Smooth muscle cell (in vitro differentiated cells): Measurements from ENCODE around the gene PSPC1. TPM values are rescaled to one million over a fixed set of nuclear protein-coding genes. Genes with fewer than 3 reads are reported as not detected.

Experiments used
- DNase-seq: peaks from one replicate; lab custom pipeline; 2025; ENCODE audit not compliant: unreplicated experiment; lab: John Stamatoyannopoulos, UW
- H2AFZ ChIP-seq: fragments of 200-600 bp; sonication (generic); 2 replicates; pipeline ENCODE4 v1.6.0; 2016; ENCODE audit warnings: antibody characterized with exemption, low read depth, mild to moderate bottlenecking
- H3F3A ChIP-seq: fragments of 200-600 bp; sonication (generic); 2 replicates; pipeline ENCODE4 v1.6.0; 2017; ENCODE audit warnings: antibody characterized with exemption, low read depth
- H3K27ac ChIP-seq: fragments of 200-600 bp; sonication (generic); 2 replicates; pipeline ENCODE4 v1.5.1; 2016; ENCODE audit warnings: low read depth, mild to moderate bottlenecking
- H3K27me3 ChIP-seq: fragments of 200-600 bp; sonication (generic); 2 replicates; pipeline ENCODE4 v1.6.1; 2016; ENCODE audit warnings: low read depth, mild to moderate bottlenecking
- H3K36me3 ChIP-seq: fragments of 200-600 bp; sonication (generic); 2 replicates; pipeline ENCODE4 v1.5.1; 2016; ENCODE audit warnings: low read depth
- H3K4me1 ChIP-seq: fragments of 200-600 bp; sonication (generic); 2 replicates; pipeline ENCODE4 v1.5.1; 2016; ENCODE audit warnings: low read depth
- H3K4me2 ChIP-seq: fragments of 200-600 bp; sonication (generic); 2 replicates; pipeline ENCODE4 v1.6.0; 2016; ENCODE audit warnings: mild to moderate bottlenecking
- H3K4me3 ChIP-seq: fragments of 200-600 bp; sonication (generic); 2 replicates; pipeline ENCODE4 v1.5.1; 2016; ENCODE audit warnings: mild to moderate bottlenecking
- H3K79me2 ChIP-seq: fragments of 200-600 bp; sonication (generic); 2 replicates; pipeline ENCODE4 v1.6.0; 2016; ENCODE audit warnings: low read depth, mild to moderate bottlenecking
- H3K9ac ChIP-seq: fragments of 200-600 bp; sonication (generic); 2 replicates; pipeline ENCODE4 v1.6.0; 2016; ENCODE audit warnings: low read depth
- H3K9me3 ChIP-seq: fragments of 200-600 bp; sonication (generic); replicated peaks from 2 replicates; pipeline ENCODE4 v1.5.1; 2016; ENCODE audit warnings: low read depth
- H4K20me1 ChIP-seq: fragments of 200-600 bp; sonication (generic); 2 replicates; pipeline ENCODE4 v1.6.0; 2016; ENCODE audit warnings: low read depth
- whole genome bisulfite sequencing: methylation state at CpG from one replicate; pipeline ENCODE4 v1.1.7; 2016; ENCODE audit warnings: low lambda C conversion rate; 5-methylcytosine and 5-hydroxymethylcytosine counted together
- polyA plus RNA-seq: library from polyadenylated mRNA; unstranded; fragments of >200 nt; fragmentation: Nextera tagmentation; extraction: Ambion mirVana; gene quantifications from 2 replicates; pipeline ENCODE4 v1.2.1, GENCODE V29; 2016
- total RNA-seq: library from RNA; depleted of rRNA; stranded (reverse); fragments of >200 nt; gene quantifications from 2 replicates; pipeline ENCODE4 v1.2.3, GENCODE V29; 2014
- TF ChIP-seq, protein P1 (sequence below): fragments of 200-600 bp; sonication (generic); IDR thresholded peaks from 2 replicates; pipeline ENCODE4 v1.5.1; 2017; ENCODE audit warnings: borderline replicate concordance, mild to moderate bottlenecking, antibody characterized with exemption; ENCODE audit not compliant: insufficient read depth, poor library complexity, severe bottlenecking

Gene PSPC1
- total and polyA plus RNA-seq, 2 experiments from 2014 or later = 7.9 to 22.8 TPM

GRCh38 chr13:19685034-19685433, 97.7 kb downstream of the PSPC1 start:
- H3K9ac ChIP-seq = no peak overlapping the region
- peaks cover 7% of the 10 kb centered on the region for H3K79me2 ChIP-seq
- H2AFZ ChIP-seq = no peak overlapping the region
- no peak for DNase-seq
- H3K9me3 ChIP-seq = no peaks in the 10 kb centered on the region
- no peaks in the 10 kb centered on the region for H3K36me3 ChIP-seq
- H3K27me3 ChIP-seq = no peaks in the 10 kb centered on the region
- TF ChIP-seq, protein P1, sequence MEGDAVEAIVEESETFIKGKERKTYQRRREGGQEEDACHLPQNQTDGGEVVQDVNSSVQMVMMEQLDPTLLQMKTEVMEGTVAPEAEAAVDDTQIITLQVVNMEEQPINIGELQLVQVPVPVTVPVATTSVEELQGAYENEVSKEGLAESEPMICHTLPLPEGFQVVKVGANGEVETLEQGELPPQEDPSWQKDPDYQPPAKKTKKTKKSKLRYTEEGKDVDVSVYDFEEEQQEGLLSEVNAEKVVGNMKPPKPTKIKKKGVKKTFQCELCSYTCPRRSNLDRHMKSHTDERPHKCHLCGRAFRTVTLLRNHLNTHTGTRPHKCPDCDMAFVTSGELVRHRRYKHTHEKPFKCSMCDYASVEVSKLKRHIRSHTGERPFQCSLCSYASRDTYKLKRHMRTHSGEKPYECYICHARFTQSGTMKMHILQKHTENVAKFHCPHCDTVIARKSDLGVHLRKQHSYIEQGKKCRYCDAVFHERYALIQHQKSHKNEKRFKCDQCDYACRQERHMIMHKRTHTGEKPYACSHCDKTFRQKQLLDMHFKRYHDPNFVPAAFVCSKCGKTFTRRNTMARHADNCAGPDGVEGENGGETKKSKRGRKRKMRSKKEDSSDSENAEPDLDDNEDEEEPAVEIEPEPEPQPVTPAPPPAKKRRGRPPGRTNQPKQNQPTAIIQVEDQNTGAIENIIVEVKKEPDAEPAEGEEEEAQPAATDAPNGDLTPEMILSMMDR = no peak
- WGBS = 78% methylated on average over 5 of the region's 5 CpGs
- no peak overlapping the region for H3K4me3 ChIP-seq
- no peak overlapping the region for H3K4me2 ChIP-seq
- H3F3A ChIP-seq = no peaks in the 10 kb centered on the region
- no peaks in the 10 kb centered on the region for H3K4me1 ChIP-seq
- H3K27ac ChIP-seq = no peak overlapping the region
- H4K20me1 ChIP-seq = peaks cover 24% of the 10 kb centered on the region

DNA sequence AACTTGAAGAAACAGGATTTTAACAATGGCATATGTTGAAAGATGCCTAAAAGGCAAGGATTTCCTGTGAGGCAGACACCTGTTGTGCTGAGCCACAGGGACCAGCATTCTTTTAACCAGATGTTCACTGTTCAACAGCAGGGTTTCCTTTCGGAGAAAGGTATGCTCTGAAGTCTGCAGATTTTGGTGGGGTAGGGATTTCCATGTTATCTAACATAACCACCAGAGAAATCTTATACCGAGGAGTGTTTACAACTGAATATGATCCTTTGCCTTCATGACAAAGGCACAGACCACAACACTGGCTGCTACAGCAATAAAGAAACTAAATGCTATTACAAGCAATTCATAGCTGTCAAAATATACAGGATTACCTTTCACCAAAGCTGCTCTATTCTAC, 101.2 kb downstream of the PSPC1 start:
- Histone ChIP-seq H3K4me1 (no peaks in the 10 kb centered on the region), H3K9ac (no peak overlapping the region), H3K27me3 (no peaks in the 10 kb centered on the region), H2AFZ (no peak overlapping the region), H3F3A (no peaks in the 10 kb centered on the region), H3K4me3 (no peak overlapping the region), H3K36me3 (no peaks in the 10 kb centered on the region), H3K79me2 (peaks cover 7% of the 10 kb centered on the region), H3K9me3 (no peaks in the 10 kb centered on the region), H4K20me1 (peaks cover 19% of the 10 kb centered on the region), H3K27ac (no peak overlapping the region), H3K4me2 (no peak overlapping the region)
- DNase-seq = no peak
- TF ChIP-seq, protein P1 = no peak
- 70% methylated on average over 2 of the region's 2 CpGs for WGBS

GRCh38 chr13:19680751-19681150, 102.0 kb downstream of the PSPC1 start:
- Histone ChIP-seq H3K36me3 (no peaks in the 10 kb centered on the region), H3K79me2 (peaks cover 7% of the 10 kb centered on the region), H2AFZ (no peak overlapping the region), H3K4me2 (no peak overlapping the region), H3K9ac (no peak overlapping the region), H3K27me3 (no peaks in the 10 kb centered on the region), H3K9me3 (no peaks in the 10 kb centered on the region), H3F3A (no peaks in the 10 kb centered on the region), H4K20me1 (peaks cover 19% of the 10 kb centered on the region), H3K27ac (no peak overlapping the region), H3K4me1 (no peaks in the 10 kb centered on the region), H3K4me3 (no peak overlapping the region)
- TF ChIP-seq, protein P1 = no peak
- WGBS = 75% methylated on average over 7 of the region's 7 CpGs
- DNase-seq = no peak

- H3K9ac ChIP-seq = no peak overlapping the region
- no peak overlapping the region for H3K27ac ChIP-seq
- peaks cover 5% of the 10 kb centered on the region for H3K36me3 ChIP-seq
- H3K27me3 ChIP-seq = no peaks in the 10 kb centered on the region
- no peaks in the 10 kb centered on the region for H3K79me2 ChIP-seq
- DNase-seq = no peak
- TF ChIP-seq, protein P1 = no peak
- H3K4me3 ChIP-seq = no peak overlapping the region
- H3F3A ChIP-seq = no peaks in the 10 kb centered on the region
- peaks cover 5% of the 10 kb centered on the region for H4K20me1 ChIP-seq
- no peaks in the 10 kb centered on the region for H3K4me1 ChIP-seq
- 93% methylated on average over 3 of the region's 3 CpGs for WGBS
- H3K4me2 ChIP-seq = no peak overlapping the region
- no peaks in the 10 kb centered on the region for H3K9me3 ChIP-seq
- no peak overlapping the region for H2AFZ ChIP-seq
Observed at GRCh38 chr13:19676168-19676567, 106.6 kb downstream of the PSPC1 start.
